CD4-positive, alpha-beta T cell treated with Interleukin-6 at 100 ng/mL for 8 hours (primary cell): ENCODE measurements around the gene TRAF2.
A peak's percentile ranks its signal among the peaks of the same experiment; 100 is the strongest.
"Not testable (repeated sequence)": the region's sequence is repeated elsewhere in the genome, so short reads cannot be mapped to it uniquely, and the experiment has no call there.

Source experiments
- DNase-seq: peaks from one replicate; pipeline ENCODE4 v3.0.0-alpha.2; 2020; ENCODE audit warnings: mixed read lengths, low spot score

TRAF2 gene, protein sequence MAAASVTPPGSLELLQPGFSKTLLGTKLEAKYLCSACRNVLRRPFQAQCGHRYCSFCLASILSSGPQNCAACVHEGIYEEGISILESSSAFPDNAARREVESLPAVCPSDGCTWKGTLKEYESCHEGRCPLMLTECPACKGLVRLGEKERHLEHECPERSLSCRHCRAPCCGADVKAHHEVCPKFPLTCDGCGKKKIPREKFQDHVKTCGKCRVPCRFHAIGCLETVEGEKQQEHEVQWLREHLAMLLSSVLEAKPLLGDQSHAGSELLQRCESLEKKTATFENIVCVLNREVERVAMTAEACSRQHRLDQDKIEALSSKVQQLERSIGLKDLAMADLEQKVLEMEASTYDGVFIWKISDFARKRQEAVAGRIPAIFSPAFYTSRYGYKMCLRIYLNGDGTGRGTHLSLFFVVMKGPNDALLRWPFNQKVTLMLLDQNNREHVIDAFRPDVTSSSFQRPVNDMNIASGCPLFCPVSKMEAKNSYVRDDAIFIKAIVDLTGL

GRCh38 chr9:136885950-136886578 lies at the start of gene TRAF2:
Gene TRAF2, plus strand, starts transcription at chr9:136886516. Its CDS starts 12,225 bp downstream, at chr9:136898741.
- peak; percentile 97 for DNase-seq

GRCh38 chr9:136837146-136837855 lies 49.0 kb upstream of the TRAF2 start:
- DNase-seq: no peak

GRCh38 chr9:136837856-136838277 lies 48.4 kb upstream of the TRAF2 start:
- DNase-seq: not testable (repeated sequence)

- no peak for DNase-seq
Observed at GRCh38 chr9:136838314-136839228, 47.7 kb upstream of the TRAF2 start.

DNA sequence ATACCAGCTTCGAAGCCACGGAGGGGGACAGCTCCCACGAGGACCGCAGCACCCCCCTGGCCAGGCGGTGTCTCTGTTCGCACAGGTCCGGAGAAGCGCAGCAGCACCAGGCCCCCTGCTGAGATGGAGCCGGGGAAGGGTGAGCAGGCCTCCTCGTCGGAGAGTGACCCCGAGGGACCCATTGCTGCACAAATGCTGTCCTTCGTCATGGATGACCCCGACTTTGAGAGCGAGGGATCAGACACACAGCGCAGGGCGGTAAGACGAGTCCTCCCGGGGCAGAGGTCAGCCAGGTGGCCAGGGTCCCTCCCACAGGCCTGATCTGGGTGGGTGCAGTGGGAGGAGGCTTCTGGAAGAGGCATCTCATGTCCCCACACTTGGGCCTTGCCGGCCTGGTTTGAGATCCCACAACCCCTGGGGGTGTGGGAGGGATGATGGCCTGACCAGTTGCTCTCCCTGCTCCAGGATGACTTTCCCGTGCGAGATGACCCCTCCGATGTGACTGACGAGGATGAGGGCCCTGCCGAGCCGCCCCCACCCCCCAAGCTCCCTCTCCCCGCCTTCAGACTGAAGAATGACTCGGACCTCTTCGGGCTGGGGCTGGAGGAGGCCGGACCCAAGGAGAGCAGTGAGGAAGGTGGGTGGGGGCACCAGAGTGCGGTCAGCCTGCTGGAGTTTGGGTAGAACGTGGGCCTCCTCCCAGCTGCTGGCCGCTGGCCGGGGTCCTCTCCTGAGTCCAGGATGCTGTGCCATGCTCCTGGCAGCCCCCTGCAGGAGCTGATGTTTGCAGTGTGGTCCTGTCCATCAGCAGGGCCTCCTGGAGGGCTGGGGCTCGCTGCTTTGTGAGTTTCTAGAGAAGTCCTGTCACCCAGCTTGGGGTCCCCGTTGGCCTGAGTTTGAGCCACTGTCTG lies 46.8 kb upstream of the TRAF2 start:
- DNase-seq: no peak

DNA sequence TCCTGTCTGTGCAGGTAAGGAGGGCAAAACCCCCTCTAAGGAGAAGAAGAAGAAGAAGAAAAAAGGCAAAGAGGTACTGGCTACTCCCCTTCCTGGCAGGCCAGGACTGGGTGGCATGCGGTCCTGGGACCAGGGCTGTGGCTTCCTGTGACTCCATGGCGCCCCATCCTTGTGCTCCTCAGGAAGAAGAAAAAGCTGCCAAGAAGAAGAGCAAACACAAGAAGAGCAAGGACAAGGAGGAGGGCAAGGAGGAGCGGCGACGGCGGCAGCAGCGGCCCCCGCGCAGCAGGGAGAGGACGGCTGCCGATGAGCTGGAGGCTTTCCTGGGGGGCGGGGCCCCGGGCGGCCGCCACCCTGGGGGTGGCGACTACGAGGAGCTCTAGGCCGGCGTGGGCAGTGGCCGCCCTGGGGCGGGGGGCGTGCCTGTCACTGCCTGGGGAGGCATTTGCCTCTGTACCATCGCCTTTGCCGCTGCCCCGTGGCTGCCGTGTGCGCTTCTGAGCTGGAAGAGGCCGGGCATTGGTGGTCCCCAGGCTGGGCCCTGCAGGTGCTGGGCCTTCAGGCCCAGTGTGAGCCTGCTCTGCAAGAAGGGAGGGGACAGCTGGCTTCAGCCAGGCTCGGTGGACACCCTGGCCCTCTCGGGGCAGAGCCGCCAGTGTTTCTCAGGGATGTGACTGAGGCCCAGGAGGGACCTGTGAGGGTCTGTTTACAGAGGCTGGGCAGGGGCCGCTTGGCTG lies 46.0 kb upstream of the TRAF2 start:
- DNase-seq: no peak

DNA sequence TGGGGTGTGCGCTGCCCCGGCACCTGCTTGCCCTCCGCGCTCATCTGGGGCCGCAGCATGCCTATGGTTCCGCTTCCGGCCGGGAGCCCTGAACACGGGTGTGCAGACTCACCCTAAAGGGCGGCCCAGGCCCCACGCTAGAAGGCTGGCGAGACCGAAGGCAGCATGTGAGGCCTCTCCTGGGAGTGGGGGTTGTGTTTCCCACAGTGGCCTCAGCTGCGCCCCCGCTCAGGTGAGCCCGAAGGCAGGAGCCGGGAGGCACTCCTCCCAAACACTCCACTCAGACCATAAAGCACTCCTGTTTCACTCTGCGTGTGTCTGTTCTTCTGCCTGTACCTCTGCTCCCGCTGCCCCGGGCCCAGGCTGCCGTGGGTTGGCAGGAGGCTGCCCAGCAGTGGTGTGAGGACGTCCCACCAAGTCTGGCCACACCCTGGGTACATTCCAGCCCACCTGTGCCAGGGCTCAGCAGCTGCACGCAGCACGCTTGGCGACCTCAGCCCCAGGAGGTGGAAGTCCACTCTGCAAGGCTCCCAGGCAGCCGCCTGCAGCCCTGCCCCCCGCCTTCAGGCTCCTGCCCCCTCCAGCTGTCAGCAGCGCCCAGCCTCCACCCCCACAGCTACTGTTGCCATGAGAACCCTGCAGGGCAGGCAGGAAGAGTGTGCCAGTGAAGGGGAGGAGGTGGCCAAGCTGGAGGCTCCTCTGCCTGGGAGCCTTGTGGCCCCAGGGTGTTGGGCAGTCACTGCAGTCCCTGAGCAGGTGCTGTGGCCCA lies 45.3 kb upstream of the TRAF2 start:
- no peak for DNase-seq

GRCh38 chr9:136841646-136842379 lies 44.5 kb upstream of the TRAF2 start:
- DNase-seq: not testable (repeated sequence)

GRCh38 chr9:136842380-136842948 lies 43.9 kb upstream of the TRAF2 start, which contains the start of gene AJM1:
Gene AJM1, plus strand, starts transcription at chr9:136842478. Its CDS starts 1,937 bp downstream, at chr9:136844415.
- peak; percentile 74 for DNase-seq

- DNase-seq: not testable (repeated sequence)
Observed at GRCh38 chr9:136843159-136843800, 43.0 kb upstream of the TRAF2 start.

GRCh38 chr9:136843801-136844740 lies 42.2 kb upstream of the TRAF2 start:
- peak; percentile 25 for DNase-seq

GRCh38 chr9:136844761-136845464 lies 41.4 kb upstream of the TRAF2 start:
- DNase-seq: no peak

GRCh38 chr9:136845465-136846260 lies 40.7 kb upstream of the TRAF2 start:
- DNase-seq: no peak

GRCh38 chr9:136846376-136847087 lies 39.8 kb upstream of the TRAF2 start:
- no peak for DNase-seq
